GM12864 (cell line): Measurements from ENCODE around the gene TMEM39B.

Experiments
- DNase-seq: peaks from one replicate; pipeline ENCODE4 v3.0.0-alpha.2; 2011; ENCODE audit warnings: low read depth
- H3K4me3 ChIP-seq: 2 replicates; pipeline ENCODE4 v1.5.1; 2011; ENCODE audit warnings: mild to moderate bottlenecking, low read depth, low read length, control low read depth
- TF ChIP-seq, protein P1 (sequence below): IDR thresholded peaks from 2 replicates; pipeline ENCODE4 v1.5.1; 2011; ENCODE audit warnings: low read depth, mild to moderate bottlenecking, moderate library complexity, low read length, control low read depth, inconsistent platforms; ENCODE audit errors: missing control alignments

The TMEM39B gene

DNA sequence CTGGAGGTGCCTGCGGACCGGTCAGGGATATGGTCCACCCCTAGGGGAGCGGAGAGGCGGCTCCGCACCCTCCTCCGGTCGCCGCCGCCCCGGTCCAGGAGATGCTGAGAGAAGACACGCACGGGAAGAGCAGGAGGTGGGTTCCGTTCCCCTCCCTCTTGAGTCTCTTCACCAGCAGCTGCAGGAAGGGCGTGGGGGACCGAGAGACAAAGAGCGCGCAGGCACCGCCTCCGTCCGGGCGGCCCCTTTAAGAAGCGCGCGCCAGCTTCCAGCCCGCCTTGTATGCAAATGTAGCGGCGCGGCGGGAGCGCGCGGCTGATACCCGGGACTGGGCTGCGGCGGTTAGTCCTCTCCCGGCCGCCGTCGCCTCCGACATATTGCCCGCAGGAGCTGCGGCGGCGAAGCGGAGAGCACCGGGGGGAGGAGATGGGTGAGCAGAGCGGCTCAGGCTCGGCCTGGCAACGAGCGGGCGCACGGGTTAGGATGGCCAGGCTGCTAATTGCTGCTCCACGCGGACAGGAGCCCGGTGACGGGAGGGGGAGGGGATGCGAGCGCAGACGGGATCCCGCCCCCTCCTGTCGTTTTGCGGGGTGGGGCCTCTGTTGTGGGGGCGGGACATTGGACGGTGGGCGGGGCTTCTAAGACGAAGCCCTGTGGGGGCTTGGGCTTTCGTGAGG, at the start of gene TMEM39B:
TSS of gene TMEM39B (plus strand) at position 318 of the 677 bp plus-strand sequence. CDS start at position 427, 109 bp downstream.
- TF ChIP-seq, protein P1, sequence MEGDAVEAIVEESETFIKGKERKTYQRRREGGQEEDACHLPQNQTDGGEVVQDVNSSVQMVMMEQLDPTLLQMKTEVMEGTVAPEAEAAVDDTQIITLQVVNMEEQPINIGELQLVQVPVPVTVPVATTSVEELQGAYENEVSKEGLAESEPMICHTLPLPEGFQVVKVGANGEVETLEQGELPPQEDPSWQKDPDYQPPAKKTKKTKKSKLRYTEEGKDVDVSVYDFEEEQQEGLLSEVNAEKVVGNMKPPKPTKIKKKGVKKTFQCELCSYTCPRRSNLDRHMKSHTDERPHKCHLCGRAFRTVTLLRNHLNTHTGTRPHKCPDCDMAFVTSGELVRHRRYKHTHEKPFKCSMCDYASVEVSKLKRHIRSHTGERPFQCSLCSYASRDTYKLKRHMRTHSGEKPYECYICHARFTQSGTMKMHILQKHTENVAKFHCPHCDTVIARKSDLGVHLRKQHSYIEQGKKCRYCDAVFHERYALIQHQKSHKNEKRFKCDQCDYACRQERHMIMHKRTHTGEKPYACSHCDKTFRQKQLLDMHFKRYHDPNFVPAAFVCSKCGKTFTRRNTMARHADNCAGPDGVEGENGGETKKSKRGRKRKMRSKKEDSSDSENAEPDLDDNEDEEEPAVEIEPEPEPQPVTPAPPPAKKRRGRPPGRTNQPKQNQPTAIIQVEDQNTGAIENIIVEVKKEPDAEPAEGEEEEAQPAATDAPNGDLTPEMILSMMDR: no peak
- H3K4me3 ChIP-seq: peak within 1 kb of the TSS; percentile 75
- peak; percentile 88 for DNase-seq

DNA sequence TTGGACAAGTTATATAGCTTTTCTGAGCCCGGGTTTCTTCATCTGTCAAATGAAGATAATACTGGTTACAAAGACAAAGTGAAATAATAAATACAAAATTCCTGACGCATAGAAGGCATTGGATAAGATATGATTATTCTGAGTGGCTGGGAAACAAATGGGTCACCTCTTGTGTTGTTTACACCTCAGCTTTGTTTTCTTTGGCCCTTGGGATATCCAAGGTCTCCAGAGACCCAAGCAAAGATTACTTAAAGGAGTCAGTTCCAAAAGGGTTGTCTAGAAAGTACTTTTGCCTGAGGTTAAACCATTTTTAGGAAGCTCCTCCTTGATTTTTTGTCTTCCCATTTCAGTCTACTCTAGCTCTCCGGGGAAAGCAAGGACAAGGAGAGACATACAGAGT, 49.4 kb upstream of the TMEM39B start:
- TF ChIP-seq, protein P1: no peak
- no peak overlapping the region for H3K4me3 ChIP-seq
- DNase-seq: no peak

DNA sequence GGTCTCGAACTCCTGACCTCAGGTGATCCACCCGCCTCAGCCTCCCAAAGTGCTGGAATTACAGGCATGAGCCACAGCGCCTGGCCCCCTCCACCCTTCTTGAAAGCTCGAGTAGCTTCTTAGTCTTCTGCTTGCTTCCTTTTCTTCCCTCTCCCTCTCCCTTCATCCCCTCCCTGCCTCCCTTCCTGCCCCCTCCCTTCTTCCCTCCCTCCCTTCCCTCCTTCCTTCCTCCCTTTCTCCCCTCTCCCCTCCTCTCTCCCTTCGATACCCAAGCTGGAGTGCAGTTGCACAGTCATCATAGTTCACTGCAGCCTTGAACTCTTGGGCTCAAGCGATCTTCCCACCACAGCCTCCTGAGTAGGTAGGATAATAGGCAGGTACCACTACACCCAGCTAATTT, 47.2 kb upstream of the TMEM39B start:
- TF ChIP-seq, protein P1: no peak
- DNase-seq: no peak
- no peak overlapping the region for H3K4me3 ChIP-seq

DNA sequence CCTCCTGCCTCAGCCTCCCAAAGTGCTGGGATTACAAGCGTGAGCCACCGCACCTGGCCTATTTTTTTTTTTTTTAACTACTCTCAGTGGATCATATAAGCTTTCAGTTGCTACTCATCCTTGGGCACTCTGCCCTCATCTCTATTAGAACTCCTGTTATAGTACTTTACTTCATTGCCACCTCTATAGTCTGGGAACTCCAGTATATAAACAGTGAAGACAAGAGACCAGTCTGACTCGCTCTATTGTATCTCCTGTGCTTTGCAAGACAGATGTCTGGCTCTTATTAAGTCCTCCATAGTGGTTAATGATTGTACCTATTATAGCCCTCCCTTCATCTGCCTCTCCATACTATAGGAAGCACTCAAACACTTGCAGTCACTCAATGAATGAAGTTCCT, 44.0 kb upstream of the TMEM39B start:
- no peak for DNase-seq
- H3K4me3 ChIP-seq: no peak overlapping the region
- TF ChIP-seq, protein P1: no peak

DNA sequence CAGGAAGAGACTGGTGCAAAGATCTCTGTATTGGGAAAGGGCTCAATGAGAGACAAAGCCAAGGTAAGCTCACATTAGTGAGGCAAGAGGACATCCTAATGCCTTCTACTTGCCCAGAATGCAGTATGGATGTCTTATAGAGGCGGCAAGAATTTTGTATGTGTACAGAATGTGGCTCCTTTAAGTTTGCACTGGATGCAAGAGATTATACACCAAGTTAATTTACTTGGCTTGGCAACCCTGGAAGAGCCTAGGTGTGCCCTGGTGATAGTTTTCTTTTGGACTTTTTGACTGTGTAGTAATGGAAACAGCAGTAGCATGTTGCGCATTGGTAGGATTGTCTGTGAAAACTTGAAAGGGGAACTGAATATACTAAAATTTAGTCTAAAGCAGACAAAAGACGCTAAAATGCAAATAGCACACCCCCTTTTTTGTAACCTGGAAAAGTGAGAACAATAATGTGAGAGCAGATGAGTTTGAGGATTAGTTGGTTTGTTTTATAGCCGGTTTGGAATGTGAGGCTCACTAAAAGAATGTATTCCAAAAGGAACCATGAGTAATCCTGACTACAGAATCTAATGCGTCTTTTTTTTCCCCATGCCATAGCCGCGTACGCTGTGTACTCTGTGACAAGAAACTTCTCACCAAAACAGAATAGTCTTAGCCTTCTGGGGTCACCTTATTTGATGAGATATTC, 41.0 kb upstream of the TMEM39B start:
- TF ChIP-seq, protein P1: no peak
- H3K4me3 ChIP-seq: no peak overlapping the region
- DNase-seq: no peak

DNA sequence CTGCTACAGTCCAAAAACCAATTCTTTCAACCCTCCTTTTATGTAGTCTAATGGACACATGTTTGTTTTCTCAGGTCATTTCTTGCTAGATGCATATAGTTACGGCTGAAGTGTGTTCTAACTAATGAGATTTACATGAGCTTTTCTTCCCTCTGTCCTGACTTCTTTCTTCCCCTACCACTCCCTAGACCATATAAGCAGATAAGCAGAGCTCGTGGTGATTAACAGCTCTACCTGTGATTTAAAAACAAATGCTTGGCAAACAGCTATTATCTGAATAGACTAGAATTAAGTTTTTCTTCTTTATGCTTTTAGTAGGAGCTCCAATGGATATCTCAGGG, 40.5 kb upstream of the TMEM39B start:
- TF ChIP-seq, protein P1: no peak
- DNase-seq: no peak
- H3K4me3 ChIP-seq: no peak overlapping the region

DNA sequence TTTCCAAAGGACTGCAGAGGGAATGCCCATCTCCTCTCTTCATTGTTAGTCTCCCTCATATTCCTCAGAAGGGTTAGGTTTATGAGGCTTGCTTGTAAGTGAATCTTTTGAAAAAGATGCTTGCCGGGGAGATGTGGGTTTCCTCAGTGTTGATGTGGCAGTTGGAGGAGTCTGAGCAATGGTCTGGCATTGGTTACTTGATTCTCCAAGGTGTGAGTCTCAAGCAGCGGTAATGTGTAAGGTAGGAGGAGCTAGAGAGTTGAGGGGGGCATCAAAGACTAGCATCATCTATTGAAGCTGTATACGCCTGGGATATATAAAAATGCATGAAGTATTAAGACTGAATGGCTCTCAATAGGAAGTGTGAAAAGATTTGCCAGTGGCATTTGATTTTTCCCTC, 37.6 kb upstream of the TMEM39B start:
- TF ChIP-seq, protein P1: no peak
- H3K4me3 ChIP-seq: no peak overlapping the region
- no peak for DNase-seq
